ENCODE data around the gene DLGAP1. TPM values are rescaled to one million over a fixed set of nuclear protein-coding genes. Genes with fewer than 3 reads are reported as not detected.
A peak's percentile ranks its signal among the peaks of the same experiment; 100 is the strongest.
"Not testable (repeated sequence)": the region's sequence is repeated elsewhere in the genome, so short reads cannot be mapped to it uniquely, and the experiment has no call there.

The DLGAP1 gene
- total RNA-seq, 1 experiment from 2014 or later = 23.0 TPM

DNA sequence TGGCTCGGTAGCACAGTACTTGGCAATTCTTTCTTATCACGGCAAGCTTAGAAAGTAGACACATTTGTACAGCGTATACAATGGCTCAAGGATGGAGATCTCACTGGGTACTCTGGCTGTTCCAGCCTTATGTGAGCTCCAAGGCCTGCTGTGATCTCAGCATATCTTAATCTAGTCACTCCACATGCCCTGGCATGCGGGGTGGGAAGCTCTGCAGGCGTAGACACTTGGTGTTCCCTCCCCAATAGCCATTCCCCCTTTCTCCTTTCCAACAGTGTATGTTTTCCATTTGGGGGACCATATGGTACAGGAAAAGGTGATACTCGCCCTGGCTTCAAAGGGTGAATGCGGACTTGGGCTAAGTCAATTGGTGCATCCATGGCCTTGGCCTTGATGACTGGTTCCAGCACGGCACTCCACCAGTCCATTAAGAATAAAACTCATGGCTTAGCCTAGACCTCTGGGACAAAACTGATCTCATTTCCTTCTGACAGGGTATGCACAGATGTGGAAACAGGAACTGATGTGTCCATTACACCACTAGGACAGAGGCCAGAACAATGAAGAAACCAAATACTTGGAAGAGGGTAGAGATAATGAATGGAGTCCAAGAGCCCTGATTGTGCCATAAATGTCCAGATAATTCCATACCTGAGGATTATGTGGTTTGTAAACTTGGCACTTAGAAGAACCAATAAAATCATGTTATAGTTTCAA, 976.7 kb downstream of the DLGAP1 start (continued):
- TF ChIP-seq ATF6 (CRISPR knock-in tag; IDR thresholded peaks at IDR 0.05) (no peak), SMAD3 (CRISPR knock-in tag; IDR thresholded peaks at IDR 0.05; ENCODE audit: borderline replicate concordance) (no peak), FOXP1 (CRISPR knock-in tag; IDR thresholded peaks at IDR 0.05; ENCODE audit: borderline replicate concordance) (no peak), NR3C1 (CRISPR knock-in tag; conservative IDR thresholded peaks at IDR 0.05; ENCODE audit: low read depth) (no peak)

DNA sequence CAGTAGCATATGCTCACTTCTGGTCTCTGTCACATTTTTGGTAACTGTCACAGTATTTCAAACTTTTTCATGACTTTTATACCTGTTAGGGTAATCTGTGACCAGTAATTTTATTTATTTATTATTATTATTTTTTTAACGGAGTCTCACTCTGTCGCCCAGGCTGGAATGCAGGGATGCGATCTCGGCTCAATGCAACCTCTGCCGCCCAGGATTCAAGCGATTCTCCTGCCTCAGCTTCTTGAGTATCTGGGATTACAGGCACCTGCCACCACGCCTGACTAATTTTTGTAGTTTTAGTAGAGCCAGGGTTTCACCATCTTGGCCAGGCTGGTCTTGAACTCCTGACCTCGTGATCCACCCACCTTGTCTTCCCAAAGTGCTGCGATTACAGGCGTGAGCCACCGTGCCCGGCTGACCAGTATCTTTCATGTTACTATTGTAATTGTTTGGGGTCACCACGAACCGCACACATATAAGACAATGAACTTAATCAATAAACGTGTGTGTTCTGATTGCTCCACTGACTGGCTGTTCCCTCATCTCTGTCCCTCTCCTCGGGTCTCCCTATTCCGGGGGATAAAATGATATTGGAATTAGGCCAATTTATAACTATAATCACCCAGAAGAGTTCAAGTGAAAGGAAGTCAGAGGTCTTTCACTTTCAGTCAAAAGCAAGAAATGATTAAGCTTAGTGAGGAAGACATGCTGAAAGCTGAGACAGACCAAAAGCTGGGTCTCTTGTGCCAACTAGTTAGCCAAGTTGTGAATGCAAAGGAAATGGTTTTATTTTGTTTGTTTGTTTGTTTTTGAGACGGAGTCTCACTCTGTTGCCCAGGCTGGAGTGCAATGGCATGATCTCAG, 982.2 kb downstream of the DLGAP1 start:
- H3K27ac Mint-ChIP-seq = no peak overlapping the region
- POLR2A ChIA-PET = interaction anchor here (0.6 kb wide), 1 partner anchor 359 kb away, joined by 3 read pairs; no protein-coding TSS in a partner anchor
- H3K9me3 Mint-ChIP-seq = peaks cover 11% of the 10 kb centered on the region
- H3K27me3 Mint-ChIP-seq (ENCODE audit: low read depth) = no peaks in the 10 kb centered on the region
- no peak overlapping the region for H3K4me3 Mint-ChIP-seq
- peaks cover 14% of the 10 kb centered on the region for H3K4me1 Mint-ChIP-seq
- CTCF ChIA-PET = interaction anchor here (0.9 to 1.6 kb wide), 2 partner anchors 9 to 121 kb away, joined by 3 to 9 read pairs; no protein-coding TSS in a partner anchor
- TF ChIP-seq FOXP1 (CRISPR knock-in tag; IDR thresholded peaks at IDR 0.05; ENCODE audit: borderline replicate concordance) (no peak), JAZF1 (CRISPR knock-in tag; IDR thresholded peaks at IDR 0.05) (no peak)
- DNase-seq (ENCODE audit: low spot score) (no peak), ATAC-seq (no peak)
- peaks cover 19% of the 10 kb centered on the region for H3K36me3 Mint-ChIP-seq

GRCh38 chr18:3472121-3472520, 983.0 kb downstream of the DLGAP1 start:
- Mint-ChIP-seq H3K36me3 (peaks cover 19% of the 10 kb centered on the region), H3K27ac (0 out of 2 replicates have a peak overlapping the region, but pooled peaks have one; percentile 19), H3K4me1 (peaks cover 18% of the 10 kb centered on the region), H3K9me3 (peaks cover 11% of the 10 kb centered on the region)
- TF ChIP-seq ZNF121 (CRISPR knock-in tag; IDR thresholded peaks at IDR 0.05) = peak; percentile 63; the same call in 1 of the 2 replicates
- DNase-seq (ENCODE audit: low spot score); POLR2A ChIA-PET; ATAC-seq; H3K4me3 Mint-ChIP-seq; H3K27me3 Mint-ChIP-seq (ENCODE audit: low read depth): not testable (repeated sequence)
- CTCF ChIA-PET = interaction anchor here (1.4 to 1.6 kb wide), 2 partner anchors 10 to 194 kb away, joined by 8 to 9 read pairs; no protein-coding TSS in a partner anchor

GRCh38 chr18:3471141-3471648, 983.9 kb downstream of the DLGAP1 start:
- ChIA-PET CTCF (interaction anchor here (1.2 to 1.4 kb wide), 3 partner anchors 114 to 195 kb away, joined by 5 to 8 read pairs (median 6); no protein-coding TSS in a partner anchor), POLR2A (no interaction called here)

More at GRCh38 chr18:3471141-3471648, 983.9 kb downstream of the DLGAP1 start:
- Mint-ChIP-seq H3K36me3 (peaks cover 19% of the 10 kb centered on the region), H3K27ac (no peak overlapping the region), H3K4me1 (peaks cover 27% of the 10 kb centered on the region), H3K4me3 (no peak overlapping the region), H3K27me3 (ENCODE audit: low read depth) (no peaks in the 10 kb centered on the region), H3K9me3 (peaks cover 11% of the 10 kb centered on the region)
- DNase-seq (ENCODE audit: low spot score) (no peak), ATAC-seq (no peak)
- TF ChIP-seq SP1 (CRISPR knock-in tag; conservative IDR thresholded peaks at IDR 0.05) = no peak
- TF ChIP-seq, protein P1, sequence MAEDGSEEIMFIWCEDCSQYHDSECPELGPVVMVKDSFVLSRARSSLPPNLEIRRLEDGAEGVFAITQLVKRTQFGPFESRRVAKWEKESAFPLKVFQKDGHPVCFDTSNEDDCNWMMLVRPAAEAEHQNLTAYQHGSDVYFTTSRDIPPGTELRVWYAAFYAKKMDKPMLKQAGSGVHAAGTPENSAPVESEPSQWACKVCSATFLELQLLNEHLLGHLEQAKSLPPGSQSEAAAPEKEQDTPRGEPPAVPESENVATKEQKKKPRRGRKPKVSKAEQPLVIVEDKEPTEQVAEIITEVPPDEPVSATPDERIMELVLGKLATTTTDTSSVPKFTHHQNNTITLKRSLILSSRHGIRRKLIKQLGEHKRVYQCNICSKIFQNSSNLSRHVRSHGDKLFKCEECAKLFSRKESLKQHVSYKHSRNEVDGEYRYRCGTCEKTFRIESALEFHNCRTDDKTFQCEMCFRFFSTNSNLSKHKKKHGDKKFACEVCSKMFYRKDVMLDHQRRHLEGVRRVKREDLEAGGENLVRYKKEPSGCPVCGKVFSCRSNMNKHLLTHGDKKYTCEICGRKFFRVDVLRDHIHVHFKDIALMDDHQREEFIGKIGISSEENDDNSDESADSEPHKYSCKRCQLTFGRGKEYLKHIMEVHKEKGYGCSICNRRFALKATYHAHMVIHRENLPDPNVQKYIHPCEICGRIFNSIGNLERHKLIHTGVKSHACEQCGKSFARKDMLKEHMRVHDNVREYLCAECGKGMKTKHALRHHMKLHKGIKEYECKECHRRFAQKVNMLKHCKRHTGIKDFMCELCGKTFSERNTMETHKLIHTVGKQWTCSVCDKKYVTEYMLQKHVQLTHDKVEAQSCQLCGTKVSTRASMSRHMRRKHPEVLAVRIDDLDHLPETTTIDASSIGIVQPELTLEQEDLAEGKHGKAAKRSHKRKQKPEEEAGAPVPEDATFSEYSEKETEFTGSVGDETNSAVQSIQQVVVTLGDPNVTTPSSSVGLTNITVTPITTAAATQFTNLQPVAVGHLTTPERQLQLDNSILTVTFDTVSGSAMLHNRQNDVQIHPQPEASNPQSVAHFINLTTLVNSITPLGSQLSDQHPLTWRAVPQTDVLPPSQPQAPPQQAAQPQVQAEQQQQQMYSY (CRISPR knock-in tag; IDR thresholded peaks at IDR 0.05) = no peak

Data from WTC11 (cell line).